H1 (cell line): ENCODE measurements around the gene NOS3. TPM values are rescaled to one million over a fixed set of nuclear protein-coding genes. Genes with fewer than 3 reads are reported as not detected.

Experiments used
- CTCF ChIA-PET: fragments of 300-600 bp; sonication (Branson Sonifier 250); formaldehyde crosslinking; loops from one replicate; lab custom pipeline; 2021; ENCODE audit not compliant: partially characterized antibody; lab: Charles Lee
- POLR2A ChIA-PET: fragments of 300-600 bp; sonication (Branson Sonifier 250); formaldehyde crosslinking; loops from one replicate; lab custom pipeline; 2021; ENCODE audit warnings: inconsistent platforms; ENCODE audit not compliant: partially characterized antibody; lab: Charles Lee
- DNase-seq, 2 experiments: peaks; one replicate each; pipeline versions ENCODE4 v3.0.0 to v3.0.0-alpha.2; 2010 to 2022; ENCODE audit warnings: low spot score in 2 of 2, low read depth in 1 of 2, mixed read lengths in 1 of 2
- FAIRE-seq: peaks from 2 replicates; lab custom pipeline; 2011; peaks lifted over from hg19 to GRCh38; lab: Jason Lieb, UNC
- H2AFZ ChIP-seq: 2 replicates; pipeline ENCODE4 v1.8.1; 2012; ENCODE audit warnings: low read length, inconsistent platforms
- H2AK5ac ChIP-seq: 2 replicates; pipeline ENCODE4 v1.6.1; 2013; ENCODE audit warnings: low read depth, low read length
- H2BK120ac ChIP-seq: replicated peaks from 2 replicates; pipeline ENCODE3; 2013; ENCODE audit warnings: low read depth, low read length, inconsistent platforms
- H2BK12ac ChIP-seq: 2 replicates; pipeline ENCODE4 v1.6.1; 2013; ENCODE audit warnings: low read depth, low read length
- H2BK15ac ChIP-seq: 2 replicates; pipeline ENCODE4 v1.6.1; 2013; ENCODE audit warnings: low read length
- H2BK20ac ChIP-seq: 2 replicates; pipeline ENCODE4 v1.6.1; 2013; ENCODE audit warnings: low read length
- H2BK5ac ChIP-seq: 2 replicates; pipeline ENCODE4 v1.6.1; 2013; ENCODE audit warnings: low read depth, low read length
- H3K14ac ChIP-seq: 2 replicates; pipeline ENCODE4 v1.6.1; 2013; ENCODE audit warnings: inconsistent platforms; ENCODE audit not compliant: insufficient read length
- H3K18ac ChIP-seq: 2 replicates; pipeline ENCODE4 v1.6.1; 2013; ENCODE audit warnings: low read length; ENCODE audit errors: extremely low read depth
- H3K23ac ChIP-seq: 2 replicates; pipeline ENCODE4 v1.6.1; 2013; ENCODE audit warnings: inconsistent platforms; ENCODE audit not compliant: insufficient read length
- H3K23me2 ChIP-seq: 2 replicates; pipeline ENCODE4 v1.6.1; 2013; ENCODE audit warnings: low read depth, low read length
- H3K27ac ChIP-seq: 2 replicates; pipeline ENCODE4 v1.6.1; 2011; ENCODE audit warnings: low read depth, low read length, inconsistent platforms
- H3K27me3 ChIP-seq, 4 experiments: replicated peaks in 1 of 4; 1 replicate in 1 of 4; 2 replicates in 3 of 4; pipeline versions ENCODE4 v1.6.1 to v1.8.1; 2011 to 2013; ENCODE audit warnings: low read length in 3 of 4, mild to moderate bottlenecking in 3 of 4, inconsistent platforms in 2 of 4, mixed read lengths in 2 of 4, moderate library complexity in 1 of 4; ENCODE audit not compliant: control insufficient read depth in 3 of 4, insufficient read depth in 3 of 4; ENCODE audit errors: extremely low read depth in 1 of 4
- H3K36me3 ChIP-seq, 4 experiments: 2 replicates each; pipeline versions ENCODE4 v1.6.1 to v1.8.1; 2011 to 2013; ENCODE audit warnings: mild to moderate bottlenecking in 4 of 4, low read length in 3 of 4, moderate library complexity in 2 of 4, control low read depth in 1 of 4, inconsistent platforms in 1 of 4; ENCODE audit not compliant: insufficient read depth in 4 of 4, control insufficient read depth in 2 of 4
- H3K4ac ChIP-seq: replicated peaks from 2 replicates; pipeline ENCODE3; 2013; ENCODE audit warnings: low read length, low read depth, mixed read lengths, inconsistent platforms; ENCODE audit not compliant: insufficient read length
- H3K4me1 ChIP-seq, 4 experiments: replicated peaks in 1 of 4; 1 replicate in 1 of 4; 2 replicates in 3 of 4; pipeline versions ENCODE4 v1.6.1 to v1.8.1; 2011 to 2013; ENCODE audit warnings: low read length in 3 of 4, inconsistent platforms in 2 of 4, mixed read lengths in 1 of 4; ENCODE audit not compliant: insufficient read depth in 4 of 4, control insufficient read depth in 3 of 4
- H3K4me2 ChIP-seq, 2 experiments: 2 replicates each; pipeline versions ENCODE4 v1.6.1 to v1.8.1; 2011 to 2013; ENCODE audit warnings: low read depth in 2 of 2, low read length in 2 of 2, control low read depth in 1 of 2, inconsistent platforms in 1 of 2, mild to moderate bottlenecking in 1 of 2; ENCODE audit not compliant: insufficient read depth in 1 of 2
- H3K4me3 ChIP-seq, 4 experiments: fragments of 200-600, 300-600 bp in 1 of 4; sonication (generic), shearing (Covaris generic), sonication (Bioruptor Twin) in 1 of 4; 2 replicates each; pipeline versions ENCODE4 v1.5.1 to v1.8.1; 2011 to 2016; ENCODE audit warnings: low read length in 4 of 4, low read depth in 3 of 4, control low read depth in 2 of 4, inconsistent platforms in 2 of 4, mild to moderate bottlenecking in 2 of 4, mixed read lengths in 1 of 4, moderate library complexity in 1 of 4; ENCODE audit not compliant: insufficient read depth in 2 of 4; ENCODE audit errors: extremely low read depth in 1 of 4
- H3K56ac ChIP-seq: replicated peaks from 2 replicates; pipeline ENCODE3; 2013; ENCODE audit warnings: low read depth, mild to moderate bottlenecking, mixed read lengths, low read length, inconsistent platforms; ENCODE audit not compliant: insufficient read length
- H3K79me1 ChIP-seq: 2 replicates; pipeline ENCODE4 v1.6.1; 2013; ENCODE audit warnings: low read depth, low read length, control low read depth
- H3K79me2 ChIP-seq, 2 experiments: 2 replicates each; pipeline versions ENCODE4 v1.6.1 to v1.8.1; 2012 to 2013; ENCODE audit warnings: low read length in 2 of 2, mild to moderate bottlenecking in 2 of 2, inconsistent platforms in 1 of 2; ENCODE audit not compliant: insufficient read depth in 2 of 2, control insufficient read depth in 1 of 2
- H3K9ac ChIP-seq, 4 experiments: replicated peaks in 1 of 4; 1 replicate in 1 of 4; 2 replicates in 3 of 4; pipeline versions ENCODE4 v1.6.1 to v1.8.1; 2011 to 2013; ENCODE audit warnings: low read depth in 3 of 4, low read length in 3 of 4, control low read depth in 2 of 4, mild to moderate bottlenecking in 2 of 4, moderate library complexity in 2 of 4, inconsistent platforms in 1 of 4; ENCODE audit errors: extremely low read depth in 1 of 4
- H3K9me3 ChIP-seq, 2 experiments: 2 replicates each; pipeline versions ENCODE4 v1.6.1 to v1.8.1; 2012 to 2013; ENCODE audit warnings: mild to moderate bottlenecking in 2 of 2, moderate library complexity in 2 of 2, control low read depth in 1 of 2, inconsistent platforms in 1 of 2, low read depth in 1 of 2, low read length in 1 of 2, mixed read lengths in 1 of 2; ENCODE audit not compliant: insufficient read depth in 2 of 2
- H4K20me1 ChIP-seq, 2 experiments: replicated peaks in 1 of 2; 2 replicates each; pipeline versions ENCODE3 to v1.8.1; 2011 to 2013; ENCODE audit warnings: inconsistent platforms in 2 of 2, low read length in 2 of 2, mild to moderate bottlenecking in 1 of 2; ENCODE audit not compliant: insufficient read depth in 2 of 2, control insufficient read depth in 1 of 2
- H4K5ac ChIP-seq: 2 replicates; pipeline ENCODE4 v1.6.1; 2013; ENCODE audit warnings: low read length, low read depth, mixed read lengths, inconsistent platforms; ENCODE audit not compliant: insufficient read length
- H4K8ac ChIP-seq: 2 replicates; pipeline ENCODE4 v1.8.0; 2013; ENCODE audit warnings: mild to moderate bottlenecking, moderate library complexity, low read length, inconsistent platforms; ENCODE audit not compliant: insufficient read depth; ENCODE audit errors: extremely low read depth
- H4K91ac ChIP-seq: replicated peaks from 2 replicates; pipeline ENCODE3; 2013; ENCODE audit warnings: low read length, mixed read lengths, inconsistent platforms; ENCODE audit not compliant: insufficient read length
- ASH2L ChIP-seq: fragments of 200-600, 300-600 bp; sonication (generic); IDR thresholded peaks from one replicate; pipeline ENCODE4 v1.7.1; 2017; ENCODE audit warnings: low read length
- CHD1 ChIP-seq: IDR thresholded peaks from 2 replicates; pipeline ENCODE4 v1.6.1; 2012; ENCODE audit warnings: low read depth, low read length, improper control_type of control experiment
- EGR1 ChIP-seq: IDR thresholded peaks from 2 replicates; pipeline ENCODE4 v1.6.1; 2011; ENCODE audit warnings: low read depth, low read length, borderline replicate concordance
- EP300 ChIP-seq, 2 experiments: IDR thresholded peaks; 1 replicate in 1 of 2; 2 replicates in 1 of 2; pipeline ENCODE4 v1.6.1; 2011 to 2012; ENCODE audit warnings: low read depth in 2 of 2, low read length in 2 of 2, mild to moderate bottlenecking in 2 of 2, borderline replicate concordance in 1 of 2, inconsistent platforms in 1 of 2, moderate library complexity in 1 of 2
- MAFK ChIP-seq: IDR thresholded peaks from 2 replicates; pipeline ENCODE4 v1.6.1; 2012; ENCODE audit warnings: low read depth, mild to moderate bottlenecking, improper control_type of control experiment, low read length
- POLR2A ChIP-seq, 2 experiments: IDR thresholded peaks; 1 replicate in 1 of 2; 2 replicates in 1 of 2; pipeline ENCODE4 v1.6.1; 2011; ENCODE audit warnings: low read depth in 2 of 2, low read length in 2 of 2, mild to moderate bottlenecking in 2 of 2; ENCODE audit errors: control extremely low read depth in 1 of 2
- RNF2 ChIP-seq: fragments of 200-900, 300-1000 bp; sonication (generic); IDR thresholded peaks from 2 replicates; pipeline ENCODE4 v1.7.1; 2016; ENCODE audit warnings: borderline replicate concordance, low read depth, mild to moderate bottlenecking, antibody characterized with exemption, low read length; ENCODE audit not compliant: poor library complexity, severe bottlenecking; ENCODE audit errors: missing control alignments
- SAP30 ChIP-seq: fragments of 300-600 bp; sonication (generic); IDR thresholded peaks from 2 replicates; pipeline ENCODE4 v1.7.1; 2012; ENCODE audit warnings: low read length, moderate library complexity, mild to moderate bottlenecking, inconsistent platforms; ENCODE audit not compliant: insufficient read depth, insufficient replicate concordance
- SIRT6 ChIP-seq: IDR thresholded peaks from one replicate; pipeline ENCODE4 v1.7.1; 2012; ENCODE audit warnings: low read length, inconsistent platforms
- SRF ChIP-seq: IDR thresholded peaks from 2 replicates; pipeline ENCODE4 v1.6.1; 2011; ENCODE audit warnings: mild to moderate bottlenecking, low read depth, low read length, moderate library complexity
- TAF7 ChIP-seq: optimal IDR thresholded peaks from 2 replicates; pipeline ENCODE3; 2011; ENCODE audit warnings: low read depth, mild to moderate bottlenecking, inconsistent platforms, low read length, moderate library complexity, borderline replicate concordance
- TBP ChIP-seq: IDR thresholded peaks from 2 replicates; pipeline ENCODE4 v1.6.1; 2011; ENCODE audit warnings: low read depth, low read length, improper control_type of control experiment
- YY1 ChIP-seq: IDR thresholded peaks from 2 replicates; pipeline ENCODE4 v1.6.1; 2011; ENCODE audit warnings: low read depth, mild to moderate bottlenecking, low read length
- WGBS, 2 experiments: shearing (Covaris generic) in 1 of 2; methylation state at CpG; one replicate each; pipeline versions ENCODE4 v1.1.6 to v1.1.7; 2013 to 2015; ENCODE audit warnings: low lambda C conversion rate in 2 of 2, mixed read lengths in 2 of 2, inconsistent platforms in 1 of 2, low coverage in 1 of 2, missing lambda C conversion rate in 1 of 2; ENCODE audit not compliant: insufficient replicate concordance in 2 of 2, insufficient coverage in 1 of 2, insufficient read length in 1 of 2; ENCODE audit errors: extremely low coverage in 1 of 2, missing lambda C conversion rate in 1 of 2; 5-methylcytosine and 5-hydroxymethylcytosine counted together
- polyA plus RNA-seq, 7 experiments: library from polyadenylated mRNA; depleted of rRNA in 3 of 7; stranded (reverse) in 5 of 7; unstranded in 2 of 7; fragments of >200 nt in 5 of 7; fragments of 200-250 nt in 2 of 7; gene quantifications; 1 replicate in 5 of 7; 2 replicates in 1 of 7; 4 replicates in 1 of 7; pipeline versions ENCODE4 v1.2.1 to v1.2.3, GENCODE V29; 2011 to 2013; ENCODE audit warnings: missing spikeins in 2 of 7, mixed read lengths in 2 of 7
- total RNA-seq: library from RNA; stranded (reverse); fragmentation: NEBNext Ultra II Directional; extraction: Animal tissue kit (Norgen Biotek cat#: 25700); gene quantifications from 2 replicates; pipeline ENCODE4 v1.2.1, GENCODE V29; 2021
- TF ChIP-seq, protein P1 (sequence below): IDR thresholded peaks from 2 replicates; pipeline ENCODE4 v1.6.1; 2012; ENCODE audit warnings: inconsistent platforms

Gene NOS3
- total and polyA plus RNA-seq, 2 of the 8 experiments (the other 6 are each of a cell fraction or from before 2014, with no cell fraction given): 4.4 to 16.2 TPM

DNA sequence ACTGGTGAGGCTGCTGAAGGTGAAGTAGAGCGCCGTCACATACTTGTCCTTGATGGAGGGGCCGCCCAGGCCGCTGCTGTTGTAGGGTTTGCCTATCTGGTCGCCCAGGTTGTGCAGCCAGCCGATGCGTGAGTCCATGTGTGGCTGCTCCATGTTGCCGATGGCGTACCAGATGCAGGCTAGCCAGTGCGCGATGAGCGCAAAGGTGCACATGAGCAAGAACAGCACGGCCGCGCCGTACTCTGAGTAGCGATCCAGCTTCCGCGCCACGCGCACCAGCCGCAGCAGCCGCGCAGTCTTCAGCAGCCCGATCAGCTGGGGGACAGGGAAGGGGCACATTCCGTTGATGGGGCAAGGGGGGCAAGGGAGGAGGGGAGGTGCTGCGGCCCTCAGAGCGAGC lies 39.3 kb upstream of the NOS3 start:
- FAIRE-seq: no peak
- CTCF ChIA-PET: interaction anchor here (1.1 to 25.2 kb wide), 2 partner anchors 23 to 53 kb away, joined by 5 to 797 read pairs; partner anchors contain the start of gene KCNH2
- no peak for DNase-seq
- TF ChIP-seq TBP (no peak), SAP30 (no peak), TAF7 (no peak), MAFK (no peak), ASH2L (no peak), RNF2 (no peak), EGR1 (no peak), CHD1 (no peak), POLR2A (IDR thresholded peaks at IDR 0.05; ENCODE audit: control extremely low read depth in 1 of 2, low read depth in 2 of 2, low read length in 2 of 2) (no peak), YY1 (no peak), EP300 (IDR thresholded peaks at IDR 0.05; ENCODE audit: borderline replicate concordance in 1 of 2, low read depth in 2 of 2, low read length in 2 of 2) (no peak), SIRT6 (no peak), SRF (no peak)
- TF ChIP-seq, protein P1, sequence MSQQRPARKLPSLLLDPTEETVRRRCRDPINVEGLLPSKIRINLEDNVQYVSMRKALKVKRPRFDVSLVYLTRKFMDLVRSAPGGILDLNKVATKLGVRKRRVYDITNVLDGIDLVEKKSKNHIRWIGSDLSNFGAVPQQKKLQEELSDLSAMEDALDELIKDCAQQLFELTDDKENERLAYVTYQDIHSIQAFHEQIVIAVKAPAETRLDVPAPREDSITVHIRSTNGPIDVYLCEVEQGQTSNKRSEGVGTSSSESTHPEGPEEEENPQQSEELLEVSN: no peak

More for the DNA sequence above, 39.3 kb upstream of the NOS3 start:
- Histone ChIP-seq H3K14ac (no peak overlapping the region), H2BK15ac (no peak overlapping the region), H3K9me3 (no peaks in the 10 kb centered on the region), H3K36me3 (no peaks in the 10 kb centered on the region), H4K8ac (no peak overlapping the region), H2BK20ac (no peak overlapping the region), H3K18ac (no peak overlapping the region), H3K79me1 (no peaks in the 10 kb centered on the region), H2AK5ac (no peak overlapping the region), H3K4ac (no peak overlapping the region), H2BK12ac (no peak overlapping the region), H2BK120ac (no peak overlapping the region), H3K79me2 (no peaks in the 10 kb centered on the region), H3K4me3 (no peak overlapping the region), H3K56ac (no peak overlapping the region), H4K20me1 (peaks cover 0 to 1% of the 10 kb centered on the region in 2 experiments), H3K4me1 (peaks cover 0 to 41% (median 29%) of the 10 kb centered on the region in 4 experiments; a peak in 6 of 7 replicates), H3K27me3 (peaks cover 0 to 14% (median 12%) of the 10 kb centered on the region in 4 experiments; a peak in 5 of 7 replicates), H3K23ac (no peak overlapping the region), H3K27ac (no peak overlapping the region), H3K4me2 (no peak overlapping the region), H4K5ac (no peak overlapping the region), H2AFZ (no peak overlapping the region), H4K91ac (no peak overlapping the region), H3K9ac (no peak overlapping the region), H2BK5ac (no peak overlapping the region), H3K23me2 (peaks cover 4% of the 10 kb centered on the region; the same call in 1 of the 2 replicates)
- WGBS, 2 experiments: 92% methylated on average over 23 of the region's 28 CpGs; no CpG with 5 or more reads in 1 of the 2 experiments
- POLR2A ChIA-PET: no interaction called here
